ENCODE results near the gene GALNT13.

The GALNT13 gene

DNA sequence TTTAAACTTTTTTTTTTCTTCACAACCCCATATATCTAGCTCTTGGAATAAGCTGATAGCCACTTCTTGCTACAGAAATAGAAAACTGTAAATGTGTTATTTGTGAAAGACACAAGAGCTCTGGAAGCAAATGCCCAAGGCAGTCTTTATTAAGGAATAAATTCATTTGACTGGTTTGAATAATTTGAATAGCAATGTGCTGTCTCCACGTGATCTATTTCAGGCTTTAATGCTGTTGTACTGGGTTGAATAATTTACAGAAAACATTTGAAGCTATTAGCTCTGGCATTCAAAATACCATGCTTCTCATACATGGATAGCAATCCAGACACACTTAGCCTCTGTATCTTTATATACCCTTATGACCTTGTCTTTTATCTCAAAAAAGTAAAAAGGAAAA is 460.1 kb downstream of the GALNT13 start:
- DNase-seq, result no peak

DNA sequence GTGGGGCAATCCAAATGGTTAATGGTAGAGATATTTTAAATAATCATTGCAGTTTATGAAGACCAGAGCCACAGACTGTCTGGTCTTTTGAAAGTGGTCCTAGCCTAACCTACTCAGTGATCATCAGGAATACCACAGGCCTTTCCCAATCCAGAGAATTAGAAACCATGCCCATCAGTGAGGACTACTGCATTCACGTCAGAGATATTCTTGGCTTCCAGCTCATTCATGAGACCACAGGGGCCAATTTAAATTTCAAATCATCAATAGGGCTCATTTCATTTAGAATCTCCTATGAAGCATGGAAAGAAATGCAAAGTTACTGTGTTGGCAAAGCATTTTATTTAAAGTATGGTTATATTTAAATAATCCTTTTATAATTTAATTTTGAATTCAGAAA is 464.5 kb downstream of the GALNT13 start:
- DNase-seq, result no peak

DNA sequence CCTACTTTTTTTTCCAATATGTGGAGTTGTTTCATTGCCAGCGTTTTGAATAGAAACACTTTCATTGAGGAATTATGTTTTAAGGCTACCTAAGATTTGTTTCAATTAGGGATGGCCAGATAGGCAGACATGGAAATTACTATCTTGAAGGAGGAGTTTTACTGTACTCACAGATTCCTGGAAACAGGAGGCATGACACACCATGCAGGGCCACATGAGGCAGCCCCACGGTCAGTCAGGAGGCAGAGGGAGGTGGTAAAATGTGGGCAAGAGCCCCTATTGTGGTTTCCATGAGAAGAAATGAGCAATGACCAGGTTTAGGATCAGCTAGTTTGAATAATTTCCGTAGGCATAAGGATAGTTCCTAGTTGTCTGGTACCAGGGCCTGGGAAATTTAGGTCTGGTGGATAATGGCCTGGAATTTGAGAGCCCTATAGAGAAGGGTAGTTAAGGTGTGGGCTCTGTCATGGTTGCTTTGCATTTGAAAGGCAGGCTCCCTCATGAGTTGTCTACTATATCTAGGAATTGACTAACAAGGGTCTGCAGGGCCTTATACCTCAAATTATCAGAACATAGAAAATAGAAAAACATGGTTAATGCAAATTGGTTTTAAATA is 466.7 kb downstream of the GALNT13 start:
- DNase-seq, result no peak

DNA sequence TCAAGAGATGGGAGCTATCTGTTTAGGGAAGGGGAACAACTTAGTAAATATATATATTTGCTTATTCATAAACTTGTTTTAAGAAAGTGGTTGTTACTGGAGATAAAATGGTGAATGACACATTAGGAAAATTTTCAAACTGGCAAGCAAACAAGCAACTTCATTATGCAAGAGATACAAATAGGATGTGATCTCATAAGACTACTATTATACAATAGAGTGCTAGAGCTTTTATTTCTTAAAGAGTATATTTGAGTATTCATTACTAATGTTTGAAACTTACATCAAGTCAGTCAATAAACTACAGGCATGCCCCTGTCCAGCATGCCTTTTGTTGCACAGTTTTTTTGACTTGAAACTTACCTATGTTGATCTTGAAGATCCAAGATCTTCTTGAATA is 471.6 kb downstream of the GALNT13 start:
- DNase-seq, result no peak

DNA sequence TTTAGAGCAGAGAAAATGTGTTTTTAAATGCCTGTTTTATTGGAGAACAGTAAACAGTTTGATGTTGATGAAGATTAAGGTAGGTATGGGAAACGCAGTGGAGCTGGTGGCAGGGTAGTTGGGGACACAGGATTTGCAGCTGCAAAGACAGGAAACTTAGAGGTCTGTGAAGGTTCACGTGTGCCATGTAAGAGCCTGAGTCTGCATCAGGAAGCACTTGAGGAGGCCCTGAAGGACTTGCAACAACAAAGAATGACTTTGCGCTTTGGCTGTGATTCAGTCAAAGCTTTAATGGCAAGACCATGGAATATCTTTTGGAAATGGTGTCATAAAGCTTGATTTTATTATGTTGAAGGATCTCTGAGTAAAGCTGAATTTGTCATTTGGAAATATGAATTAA is 479.2 kb downstream of the GALNT13 start:
- DNase-seq, result no peak

DNA sequence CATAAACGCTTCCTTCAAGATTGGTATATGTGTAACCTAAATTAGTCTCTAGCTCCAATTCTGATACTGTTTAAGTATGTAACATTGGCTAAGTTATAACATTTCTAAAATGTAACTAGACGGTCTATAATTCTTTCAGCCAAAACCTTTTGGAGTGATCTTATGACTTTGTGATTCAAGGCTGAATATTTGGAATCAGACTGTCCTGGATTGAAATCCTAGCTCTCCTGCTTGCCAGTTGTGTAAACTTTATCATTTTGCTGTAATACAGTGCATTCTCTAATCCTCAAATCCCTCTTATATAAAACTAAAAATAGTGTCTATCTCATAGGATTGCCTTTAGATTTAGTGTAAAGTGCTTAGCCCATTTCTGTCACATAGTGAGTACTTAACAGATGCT is 489.6 kb downstream of the GALNT13 start:
- DNase-seq, result no peak

DNA sequence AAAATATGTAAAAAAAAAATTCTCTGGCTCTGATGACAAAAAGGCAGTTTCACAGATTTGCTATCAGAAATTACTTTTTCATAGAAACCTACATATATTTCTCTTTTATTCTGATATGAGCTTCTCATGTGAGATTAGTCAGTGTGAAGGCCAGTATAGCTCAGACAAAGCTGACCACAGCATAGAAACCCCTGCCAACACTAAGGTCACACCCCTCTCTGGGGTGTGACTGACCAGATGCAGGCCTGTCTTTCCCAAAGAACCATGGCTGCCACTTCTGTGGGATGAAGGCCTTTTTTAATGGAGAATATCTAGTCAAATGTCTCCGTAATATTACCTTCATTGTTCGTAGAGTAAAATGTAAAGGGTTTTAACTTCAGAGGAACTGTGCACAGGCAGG is 496.4 kb downstream of the GALNT13 start:
- DNase-seq, result no peak

- DNase-seq, result no peak
Measured at GRCh38 chr2:154370873-154371272, 499.2 kb downstream of the GALNT13 start.

DNA sequence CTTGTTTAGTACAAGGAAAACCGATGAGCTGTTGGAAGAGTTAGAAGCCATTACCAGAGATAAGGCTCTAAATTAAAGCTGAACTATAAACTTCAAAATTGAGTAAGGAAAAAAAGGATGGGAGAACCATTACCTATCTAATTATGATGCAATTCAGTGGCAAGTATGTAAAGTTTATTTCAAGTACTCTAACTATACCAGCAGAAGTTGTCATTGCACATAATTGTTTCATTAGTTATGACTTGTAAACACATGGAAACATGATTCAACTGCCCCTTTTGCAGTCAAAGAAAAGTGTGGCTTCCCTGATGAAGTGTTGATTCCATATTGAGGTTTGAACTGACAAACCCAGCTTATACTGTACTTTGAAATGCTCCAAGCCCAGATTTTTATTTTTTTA is 502.7 kb downstream of the GALNT13 start:
- DNase-seq, result no peak

DNA sequence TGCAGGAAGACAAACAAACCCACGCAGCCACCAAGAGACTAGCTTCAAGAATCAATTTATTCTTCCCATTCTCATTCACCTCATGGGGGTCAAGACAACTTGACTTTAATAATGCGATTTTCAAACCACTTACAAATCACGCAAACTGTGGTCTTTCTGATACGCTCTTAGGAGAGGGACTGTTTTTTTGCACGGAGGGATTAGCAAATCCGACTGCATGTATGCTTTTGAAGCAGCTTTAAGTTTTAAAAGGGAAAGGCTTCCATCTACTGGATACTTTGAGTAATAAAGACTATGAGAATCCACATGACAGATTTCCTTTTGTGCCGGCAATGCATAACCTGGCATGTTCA is 503.8 kb downstream of the GALNT13 start:
- DNase-seq, result no peak

GRCh38 chr2:154381931-154382794 is 510.4 kb downstream of the GALNT13 start:
- no peak for DNase-seq

DNA sequence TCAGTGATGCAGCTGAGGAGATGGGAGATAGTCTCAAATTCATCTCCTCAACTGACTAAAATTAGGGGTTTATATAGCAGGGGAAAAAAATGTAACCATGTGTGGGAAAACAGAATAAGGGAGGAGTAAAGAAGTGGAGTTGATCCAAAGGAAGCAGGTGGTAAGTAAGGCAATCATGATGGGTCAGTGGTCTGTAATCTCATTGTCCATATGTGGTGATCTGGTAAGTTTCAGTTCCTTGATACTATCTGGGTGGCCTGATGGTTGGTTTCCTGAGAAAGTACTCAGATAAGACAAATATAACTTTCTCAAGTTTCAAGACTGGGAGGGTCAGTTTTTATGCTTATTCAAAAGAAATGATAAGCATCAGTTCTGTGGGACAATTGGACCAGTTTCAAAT is 514.5 kb downstream of the GALNT13 start:
- DNase-seq, result no peak

GRCh38 chr2:154391051-154391450 is 519.3 kb downstream of the GALNT13 start:
- DNase-seq, result no peak

- DNase-seq, result no peak
Measured at GRCh38 chr2:154392256-154392655, 520.5 kb downstream of the GALNT13 start.

GRCh38 chr2:154394600-154394999 is 522.9 kb downstream of the GALNT13 start:
- no peak for DNase-seq

DNA sequence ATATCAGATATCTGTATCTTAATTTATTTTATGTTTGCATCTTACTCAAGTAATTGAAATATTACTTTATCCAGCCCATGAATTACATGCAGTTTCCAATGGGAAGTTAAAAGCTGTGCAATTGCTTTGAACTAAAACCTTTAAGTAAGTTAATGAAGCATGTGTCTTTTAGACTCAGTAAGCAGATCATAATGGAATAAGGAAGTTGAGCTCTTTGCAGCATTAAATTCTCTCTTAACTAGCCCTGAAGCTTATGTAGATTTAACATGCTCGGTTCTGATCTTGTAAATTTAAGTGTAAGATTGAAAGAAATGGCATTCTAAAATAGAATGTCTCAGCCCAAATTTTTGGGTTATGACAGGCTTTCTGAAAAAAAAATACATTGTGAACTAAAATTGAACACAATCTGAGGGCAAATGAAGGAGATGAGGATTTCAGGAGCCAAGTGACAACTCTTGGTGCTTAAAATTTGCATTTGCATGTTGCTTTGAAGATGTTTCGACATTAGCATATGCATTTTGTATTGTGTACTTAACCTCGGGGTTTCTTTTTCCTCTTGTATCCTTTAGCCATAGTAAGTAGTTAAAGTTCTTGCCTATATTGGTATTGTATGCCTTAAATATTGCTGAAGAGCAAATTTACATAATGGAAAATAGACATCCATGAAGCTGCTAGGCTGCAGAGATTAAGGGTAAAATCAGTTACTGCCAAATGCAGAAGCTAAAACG is 529.0 kb downstream of the GALNT13 start:
- no peak for DNase-seq

DNA sequence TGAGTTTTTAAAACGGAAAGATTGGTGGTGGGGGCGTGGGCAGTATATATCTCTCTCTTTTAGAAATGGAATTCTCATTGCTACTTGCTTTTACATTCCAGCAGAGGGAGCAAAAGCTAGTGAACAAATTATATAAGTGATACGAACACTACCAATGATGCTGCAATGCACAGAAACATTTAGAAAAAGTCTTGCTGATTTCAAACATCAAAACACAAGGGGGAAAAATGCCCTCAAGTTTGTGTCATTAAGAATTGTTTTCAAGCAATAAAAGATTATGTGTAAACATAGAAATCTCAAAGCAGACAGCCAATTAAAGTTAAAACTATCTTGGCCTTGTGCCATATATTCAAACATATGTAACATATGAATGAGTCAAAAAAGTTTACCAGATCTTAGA is 530.5 kb downstream of the GALNT13 start:
- no peak for DNase-seq

DNA sequence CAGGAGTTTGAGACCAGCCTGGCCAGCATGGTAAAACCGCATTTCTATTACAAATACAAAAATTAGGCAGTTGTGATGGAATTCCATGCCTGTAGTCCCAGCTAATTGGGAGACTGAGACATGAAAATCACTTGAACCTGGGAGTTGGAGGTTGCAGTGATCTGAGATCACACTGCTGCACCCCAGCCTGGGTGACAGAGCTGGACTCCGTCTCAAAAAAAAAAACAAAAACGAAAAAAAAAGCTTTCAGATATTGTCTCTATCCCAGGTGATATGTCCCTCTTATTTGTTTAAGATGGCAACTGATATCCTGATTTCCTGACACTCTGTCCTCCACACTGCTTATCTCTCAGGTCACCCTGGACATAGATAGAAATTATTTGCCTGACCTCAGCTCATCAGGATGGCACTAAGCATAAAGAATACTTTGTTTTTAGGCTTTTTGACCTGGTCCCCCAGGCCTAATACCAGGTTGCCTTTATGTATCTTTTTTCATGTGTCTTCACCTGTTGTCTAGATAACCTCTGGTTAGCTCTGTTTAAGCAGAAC is 531.6 kb downstream of the GALNT13 start:
- no peak for DNase-seq

- no peak for DNase-seq
Measured at GRCh38 chr2:154408786-154409185, 537.1 kb downstream of the GALNT13 start.

GRCh38 chr2:154422251-154422650 is 550.5 kb downstream of the GALNT13 start:
- DNase-seq, result no peak

DNA sequence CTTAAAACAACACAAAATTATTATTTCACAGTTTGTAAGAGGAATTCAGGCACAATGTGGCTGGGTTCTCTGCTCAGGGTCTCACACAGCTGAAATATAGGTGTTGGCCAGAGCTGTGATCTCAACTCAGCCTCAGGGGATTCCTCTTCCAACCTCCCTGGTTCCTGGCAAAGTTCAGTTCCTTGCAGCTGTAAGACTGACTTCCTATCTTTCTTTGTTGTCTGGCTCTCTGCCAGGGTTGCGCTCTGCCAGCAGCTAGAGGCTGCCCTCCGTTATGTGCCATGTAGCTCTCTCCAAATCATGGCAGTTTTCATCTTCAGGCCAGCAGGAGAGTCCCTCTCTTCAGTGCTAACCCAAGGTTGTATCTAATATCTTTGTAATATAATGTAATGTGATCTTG is 554.3 kb downstream of the GALNT13 start:
- DNase-seq, result no peak

GRCh38 chr2:154427453-154427852 is 555.7 kb downstream of the GALNT13 start:
- DNase-seq, result no peak

DNA sequence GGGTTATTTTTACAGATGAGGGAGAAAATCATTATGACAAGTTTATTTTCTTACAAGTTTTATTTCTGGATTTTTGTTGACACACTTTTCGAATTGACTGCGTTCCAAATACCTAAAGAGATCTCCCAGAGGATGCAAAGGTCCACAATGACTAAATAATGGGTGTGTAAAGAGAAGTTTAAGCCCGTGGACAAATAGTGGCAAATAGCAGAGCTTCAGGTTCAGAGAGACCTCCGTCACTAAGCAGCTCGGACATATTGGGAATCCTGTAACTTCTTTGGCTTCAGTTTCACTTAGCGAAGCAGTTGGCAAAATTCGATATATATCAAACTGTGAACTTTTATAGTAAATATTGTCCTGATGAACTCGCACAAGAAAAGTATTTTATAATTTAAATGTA is 556.3 kb downstream of the GALNT13 start:
- no peak for DNase-seq

DNA sequence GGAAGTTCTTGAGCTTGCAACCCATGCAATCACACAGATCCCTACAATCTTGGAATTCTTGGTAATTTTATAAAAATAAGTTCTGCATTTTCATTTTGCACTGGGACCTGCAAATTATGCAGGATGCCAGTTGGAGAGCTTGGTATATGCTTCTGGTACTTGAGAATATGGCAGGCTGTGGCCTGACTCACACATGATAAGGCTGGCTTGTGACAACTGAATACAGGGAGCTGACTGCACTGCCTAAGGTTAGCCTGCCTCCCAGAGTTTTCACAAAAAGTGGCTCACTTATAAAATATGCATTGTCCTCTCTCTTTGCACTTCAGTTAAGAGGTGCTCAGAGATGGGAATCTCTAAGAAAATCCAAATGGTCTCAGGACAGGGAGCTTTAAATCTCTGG is 561.3 kb downstream of the GALNT13 start:
- DNase-seq, result no peak
